Measurements from ENCODE around the gene SEZ6.

- TF ChIP-seq CTCF (IDR thresholded peaks at IDR 0.05; ENCODE audit: insufficient read depth, low read depth, low read length) (no peak), EZH2 (IDR thresholded peaks at IDR 0.05; ENCODE audit: insufficient read depth, low read length) (no peak)
Measured at GRCh38 chr17:28956112-28956511, 49.7 kb downstream of the SEZ6 start.
